GM12878 (cell line): ENCODE measurements around the gene LTC4S. TPM values are rescaled to one million over a fixed set of nuclear protein-coding genes. Genes with fewer than 3 reads are reported as not detected.
A peak's percentile ranks its signal among the peaks of the same experiment; 100 is the strongest.

Experiments
- ATAC-seq: fragments of 200-7000 bp; cut with Tn5 transposase; 3 replicates; pipeline ENCODE4 v1.9.1; 2020; ENCODE audit warnings: mild to moderate bottlenecking, moderate library complexity
- BruUV-seq: library from RNA; stranded (reverse); fragments of 400-500 nt; replicated peaks from 2 replicates; lab custom pipeline; 2021; lab: Mats Ljungman, UMichigan
- CTCF ChIA-PET: fragments of 300-600 bp; sonication (Branson Sonifier 250); formaldehyde crosslinking; extraction: SDS; loops from one replicate; lab custom pipeline; 2021; ENCODE audit warnings: inconsistent platforms; lab: Yijun Ruan, JAX
- POLR2A ChIA-PET: fragments of 350-600 bp; formaldehyde crosslinking; extraction: SDS; loops from one replicate; lab custom pipeline; 2021; ENCODE audit warnings: inconsistent platforms; lab: Charles Lee
- RAD21 ChIA-PET: fragments of 300-600 bp; sonication (Branson Sonifier 250); formaldehyde crosslinking; loops from one replicate; lab custom pipeline; 2023; ENCODE audit warnings: antibody characterized with exemption; ENCODE audit not compliant: unreplicated experiment; lab: Charles Lee
- SMC1A ChIA-PET: fragments of 300-600 bp; sonication (Branson Sonifier 250); formaldehyde crosslinking; loops from one replicate; lab custom pipeline; 2023; ENCODE audit not compliant: unreplicated experiment, uncharacterized antibody; lab: Charles Lee
- DNase-seq: peaks from one replicate; pipeline ENCODE4 v3.0.0-alpha.2; 2011; ENCODE audit warnings: low read depth, low spot score
- FAIRE-seq: peaks from 3 replicates; lab custom pipeline; 2011; peaks lifted over from hg19 to GRCh38; lab: Jason Lieb, UNC
- H2AFZ ChIP-seq: 2 replicates; pipeline ENCODE4 v1.6.0; 2011; ENCODE audit warnings: low read depth, low read length, control low read depth; ENCODE audit not compliant: control insufficient read depth
- H3K27ac ChIP-seq: 2 replicates; pipeline ENCODE4 v1.5.1; 2011; ENCODE audit warnings: control low read depth; ENCODE audit not compliant: control insufficient read depth, insufficient read depth
- H3K27me3 ChIP-seq, 2 experiments: replicated peaks in 1 of 2; 2 replicates each; pipeline versions ENCODE4 v1.6.0 to v1.6.1; 2011; ENCODE audit warnings: low read length in 1 of 2; ENCODE audit not compliant: control insufficient read depth in 2 of 2, insufficient read depth in 2 of 2
- H3K36me3 ChIP-seq, 2 experiments: 2 replicates each; pipeline ENCODE4 v1.5.1; 2011; ENCODE audit warnings: low read length in 1 of 2; ENCODE audit not compliant: control insufficient read depth in 2 of 2, insufficient read depth in 2 of 2
- H3K4me1 ChIP-seq: 2 replicates; pipeline ENCODE4 v1.6.1; 2011; ENCODE audit warnings: mild to moderate bottlenecking, low read length, moderate library complexity, mixed read lengths; ENCODE audit not compliant: control insufficient read depth, insufficient read depth
- H3K4me2 ChIP-seq: 2 replicates; pipeline ENCODE4 v1.6.0; 2011; ENCODE audit warnings: control low read depth; ENCODE audit not compliant: control insufficient read depth, insufficient read depth
- H3K4me3 ChIP-seq: fragments of 200-600 bp; sonication (generic); 2 replicates; pipeline ENCODE4 v1.5.1; 2016
- H3K79me2 ChIP-seq: 2 replicates; pipeline ENCODE4 v1.6.0; 2011; ENCODE audit warnings: low read length; ENCODE audit not compliant: control insufficient read depth, insufficient read depth
- H3K9ac ChIP-seq: 2 replicates; pipeline ENCODE4 v1.8.0; 2011; ENCODE audit warnings: low read length, control low read depth, mixed read lengths; ENCODE audit not compliant: control insufficient read depth, insufficient read depth
- H3K9me3 ChIP-seq: replicated peaks from 3 replicates; pipeline ENCODE4 v1.5.1; 2011; ENCODE audit warnings: mild to moderate bottlenecking, low read length; ENCODE audit not compliant: control insufficient read depth, insufficient read depth
- H4K20me1 ChIP-seq: 2 replicates; pipeline ENCODE4 v1.6.0; 2011; ENCODE audit not compliant: control insufficient read depth, insufficient read depth
- PAX8 ChIP-seq: fragments of 450-650 bp; IDR thresholded peaks from 2 replicates; pipeline ENCODE4 v1.6.1; 2017; ENCODE audit warnings: mild to moderate bottlenecking, moderate library complexity
- POLR2AphosphoS5 ChIP-seq: IDR thresholded peaks from 2 replicates; pipeline ENCODE4 v1.6.1; 2011; ENCODE audit warnings: mild to moderate bottlenecking, low read length, inconsistent platforms
- WGBS: methylation state at CpG from one replicate; pipeline ENCODE4 v1.1.6; 2016; ENCODE audit warnings: low lambda C conversion rate; ENCODE audit not compliant: insufficient replicate concordance, insufficient coverage; ENCODE audit errors: missing lambda C conversion rate; 5-methylcytosine and 5-hydroxymethylcytosine counted together
- in situ Hi-C: fragments of 300-500 bp; cut with MboI; formaldehyde crosslinking; loops from 9 replicates; pipeline ENCODE4 v1.14.3; 2018; ENCODE audit warnings: mixed read lengths
- intact Hi-C: fragments of 100-400 bp; cut with micrococcal nuclease; formaldehyde crosslinking; loops from one replicate; pipeline ENCODE4 v1.14.2; 2022; ENCODE audit not compliant: unreplicated experiment
- polyA plus RNA-seq, 11 experiments: library from polyadenylated mRNA; depleted of rRNA in 4 of 11; unstranded in 6 of 11; stranded (reverse) in 5 of 11; fragments of >200 nt; fragmentation: Nextera tagmentation in 4 of 11; fragmentation: Illumina TruSeq in 1 of 11; extraction: Ambion mirVana in 4 of 11; extraction: Trizol in 1 of 11; gene quantifications; 1 replicate in 1 of 11; 2 replicates in 10 of 11; pipeline versions ENCODE4 v1.2.1 to v1.2.3, GENCODE V29; 2011 to 2016; ENCODE audit warnings: inconsistent platforms in 2 of 11, missing spikeins in 2 of 11, low read depth in 1 of 11
- total RNA-seq, 4 experiments: library from RNA; depleted of rRNA in 3 of 4; stranded (reverse); fragments of >200 nt in 3 of 4; fragmentation: Illumina TruSeq in 1 of 4; extraction: Trizol in 1 of 4; gene quantifications; 2 replicates each; pipeline versions ENCODE4 v1.2.1 to v1.2.3, GENCODE V29; 2013 to 2021

Gene LTC4S
- total and polyA plus RNA-seq, 10 of the 15 experiments (the other 5 are each of a cell fraction or from before 2014, with no cell fraction given) = 0.78 to 3.6 (median 1.8) TPM; not detected in 5

DNA sequence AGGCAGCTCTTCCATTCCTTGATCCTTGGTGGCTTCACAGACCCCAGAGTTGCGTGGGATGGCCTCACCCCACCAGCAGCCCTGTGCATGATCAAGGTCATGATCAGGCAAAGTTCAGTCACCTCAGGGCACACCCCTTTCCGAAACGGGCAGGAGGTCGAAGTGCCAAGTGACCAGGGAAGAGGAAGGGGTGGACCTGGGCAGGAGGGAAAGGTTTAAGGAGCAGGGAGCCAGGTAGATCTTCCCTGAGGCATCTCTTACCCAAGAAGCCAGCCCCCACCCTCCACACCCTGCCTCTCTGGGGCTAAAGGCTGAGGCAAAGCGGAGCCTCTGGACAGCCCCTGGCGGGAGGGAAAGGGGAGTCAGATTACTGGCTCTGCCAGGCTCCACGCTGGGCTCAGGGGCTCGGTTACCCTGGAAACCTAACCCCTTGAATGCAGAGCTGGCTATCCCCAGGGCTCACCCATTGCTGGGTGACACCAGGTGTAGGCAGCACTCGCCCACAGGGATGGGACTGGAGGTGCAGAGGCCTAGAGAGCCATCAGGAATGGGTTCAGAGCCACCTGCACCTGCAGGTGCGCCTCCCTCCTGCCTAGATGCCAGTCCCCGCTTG lies 9.3 kb downstream of the LTC4S start:
- no peak for DNase-seq
- Histone ChIP-seq H3K4me3 (no peak overlapping the region), H3K27ac (no peak overlapping the region), H3K4me1 (peaks cover 16% of the 10 kb centered on the region)
- RAD21 ChIA-PET = interaction anchor here (1.0 to 1.7 kb wide), 5 partner anchors 15 to 104 kb away, joined by 3 to 6 read pairs (median 4); no protein-coding TSS in a partner anchor
- CTCF ChIA-PET = interaction anchor here (0.6 to 3.2 kb wide), 11 partner anchors 8 to 448 kb away, joined by 3 to 19 read pairs (median 5); partner anchors contain the start of genes MRNIP and SQSTM1
- TF ChIP-seq POLR2AphosphoS5 = 0 out of 2 replicates have a peak, but pooled peaks have one; percentile 27
- no peak for TF ChIP-seq PAX8
- TF ChIP-seq, all 136 proteins: peak for 1
- in situ Hi-C loops = loop anchor here (5.0 to 25.0 kb wide), 2 partner anchors 109 to 1009 kb away; partner anchors contain the start of gene MGAT1
- Histone ChIP-seq H3K9me3 (no peaks in the 10 kb centered on the region), H4K20me1 (no peaks in the 10 kb centered on the region), H3K79me2 (peaks cover 31% of the 10 kb centered on the region), H3K9ac (no peak overlapping the region), H3K27me3 (no peaks in the 10 kb centered on the region), H3K36me3 (peaks cover 0 to 11% of the 10 kb centered on the region in 2 experiments; a peak in 2 of 4 replicates), H3K4me2 (no peak overlapping the region), H2AFZ (no peak overlapping the region)
- no peak for FAIRE-seq
- BruUV-seq = no TSS peak
- POLR2A ChIA-PET = interaction anchor here (1.4 kb wide), 1 partner anchor 18 kb away, joined by 4 read pairs; the partner anchor contains the start of gene SQSTM1
- ATAC-seq = no peak
- intact Hi-C loops = loop anchor here (1.0 kb wide), 1 partner anchor 172 kb away; no protein-coding TSS in a partner anchor
- SMC1A ChIA-PET = interaction anchor here (1.1 to 1.6 kb wide), 4 partner anchors 53 to 172 kb away, joined by 3 to 7 read pairs (median 6); partner anchors contain the start of gene MRNIP
- WGBS = 68% methylated on average over 11 of the region's 11 CpGs
